Measurements from ENCODE around the gene GIPC2.
A peak's percentile ranks its signal among the peaks of the same experiment; 100 is the strongest.

The GIPC2 gene

GRCh38 chr1:78088015-78088414 is 42.2 kb downstream of the GIPC2 start:
- TF ChIP-seq POU2F2 (IDR thresholded peaks at IDR 0.05; ENCODE audit: low read depth, low read length) (no peak), SPI1 (IDR thresholded peaks at IDR 0.05; ENCODE audit: low read depth, low read length) (peak; percentile 33; the same call in 1 of the 2 replicates)
- no peak for DNase-seq (ENCODE audit: insufficient read length, low spot score)
- peak; percentile 48 for FAIRE-seq

- FAIRE-seq (no peak), DNase-seq (ENCODE audit: insufficient read length, low spot score) (no peak)
- TF ChIP-seq TAF1 (IDR thresholded peaks at IDR 0.05; ENCODE audit: low read depth, low read length) (no peak), POLR2A (IDR thresholded peaks at IDR 0.05; ENCODE audit: low read depth, low read length) (no peak), PAX5 (IDR thresholded peaks at IDR 0.05; ENCODE audit: insufficient read depth, low read length, severe bottlenecking) (no peak), SPI1 (IDR thresholded peaks at IDR 0.05; ENCODE audit: low read depth, low read length) (no peak), POU2F2 (IDR thresholded peaks at IDR 0.05; ENCODE audit: low read depth, low read length) (no peak), POLR2AphosphoS5 (IDR thresholded peaks at IDR 0.05; ENCODE audit: low read depth, low read length) (no peak)
Measured at GRCh38 chr1:78088486-78088885, 42.7 kb downstream of the GIPC2 start.

DNA sequence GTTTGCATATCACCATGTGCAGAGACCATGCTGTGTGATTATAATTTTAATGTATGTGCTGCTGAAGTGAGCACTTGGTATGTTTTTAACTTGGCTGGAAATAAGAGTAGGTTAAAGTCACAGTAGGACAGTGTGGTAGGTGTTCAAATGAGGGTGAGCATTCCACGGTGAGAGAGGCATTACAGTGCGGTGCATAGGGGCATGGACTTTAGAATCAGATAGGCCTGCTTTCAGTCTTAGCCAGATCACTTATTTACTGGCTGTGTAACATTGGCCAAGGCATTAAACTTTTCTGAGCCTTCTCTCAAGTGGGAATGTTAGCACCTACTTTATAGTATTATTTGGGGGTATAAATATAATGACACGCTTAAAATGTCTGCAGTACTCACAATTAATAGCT is 43.2 kb downstream of the GIPC2 start:
- DNase-seq (ENCODE audit: insufficient read length, low spot score), result no peak
- no peak for FAIRE-seq
- TF ChIP-seq POU2F2 (IDR thresholded peaks at IDR 0.05; ENCODE audit: low read depth, low read length) (no peak), PAX5 (IDR thresholded peaks at IDR 0.05; ENCODE audit: insufficient read depth, low read length, severe bottlenecking) (no peak), POLR2A (IDR thresholded peaks at IDR 0.05; ENCODE audit: low read depth, low read length) (no peak), TAF1 (IDR thresholded peaks at IDR 0.05; ENCODE audit: low read depth, low read length) (no peak), POLR2AphosphoS5 (IDR thresholded peaks at IDR 0.05; ENCODE audit: low read depth, low read length) (no peak), SPI1 (IDR thresholded peaks at IDR 0.05; ENCODE audit: low read depth, low read length) (no peak)

DNA sequence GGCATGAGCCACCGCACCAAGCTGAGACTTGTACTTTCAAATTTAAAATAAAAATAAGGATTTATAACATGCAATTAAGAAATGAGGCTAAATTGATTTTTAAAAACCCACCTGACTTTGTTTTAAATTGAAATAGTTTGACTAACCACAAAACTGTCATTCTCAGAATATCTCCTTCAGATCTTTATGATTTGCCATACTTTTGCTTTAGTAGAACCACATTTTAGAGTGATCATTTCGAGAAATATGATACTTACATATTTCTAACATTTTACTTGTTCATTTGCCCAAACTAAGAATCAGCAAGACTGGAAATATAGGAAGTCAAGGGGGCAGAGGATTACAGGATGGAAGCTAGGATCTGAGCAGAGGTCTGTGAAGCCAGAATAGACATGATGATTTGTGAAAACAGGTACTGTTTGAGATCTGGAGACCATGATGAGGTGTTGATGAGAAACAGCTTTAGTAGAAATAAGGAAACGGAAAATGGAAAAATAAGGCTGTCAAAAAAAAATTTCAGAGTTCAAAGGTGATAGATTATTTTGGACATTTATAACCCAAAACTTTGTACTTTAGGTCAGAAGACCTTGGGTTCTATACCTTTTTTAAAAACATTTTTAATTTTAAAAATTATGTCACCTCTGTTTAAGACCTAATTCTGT is 44.8 kb downstream of the GIPC2 start:
- no peak for DNase-seq (ENCODE audit: insufficient read length, low spot score)
- TF ChIP-seq POLR2A (IDR thresholded peaks at IDR 0.05; ENCODE audit: low read depth, low read length), result no peak
- no peak for TF ChIP-seq TAF1 (IDR thresholded peaks at IDR 0.05; ENCODE audit: low read depth, low read length)
- no peak for TF ChIP-seq POLR2AphosphoS5 (IDR thresholded peaks at IDR 0.05; ENCODE audit: low read depth, low read length)
- TF ChIP-seq PAX5 (IDR thresholded peaks at IDR 0.05; ENCODE audit: insufficient read depth, low read length, severe bottlenecking), result no peak
- no peak for TF ChIP-seq SPI1 (IDR thresholded peaks at IDR 0.05; ENCODE audit: low read depth, low read length)
- no peak for TF ChIP-seq POU2F2 (IDR thresholded peaks at IDR 0.05; ENCODE audit: low read depth, low read length)
- FAIRE-seq, result no peak

GRCh38 chr1:78091215-78091813 is 45.5 kb downstream of the GIPC2 start:
- DNase-seq (ENCODE audit: insufficient read length, low spot score) (no peak), FAIRE-seq (no peak)
- no peak for TF ChIP-seq SPI1 (IDR thresholded peaks at IDR 0.05; ENCODE audit: low read depth, low read length)
- TF ChIP-seq TAF1 (IDR thresholded peaks at IDR 0.05; ENCODE audit: low read depth, low read length), result no peak

DNA sequence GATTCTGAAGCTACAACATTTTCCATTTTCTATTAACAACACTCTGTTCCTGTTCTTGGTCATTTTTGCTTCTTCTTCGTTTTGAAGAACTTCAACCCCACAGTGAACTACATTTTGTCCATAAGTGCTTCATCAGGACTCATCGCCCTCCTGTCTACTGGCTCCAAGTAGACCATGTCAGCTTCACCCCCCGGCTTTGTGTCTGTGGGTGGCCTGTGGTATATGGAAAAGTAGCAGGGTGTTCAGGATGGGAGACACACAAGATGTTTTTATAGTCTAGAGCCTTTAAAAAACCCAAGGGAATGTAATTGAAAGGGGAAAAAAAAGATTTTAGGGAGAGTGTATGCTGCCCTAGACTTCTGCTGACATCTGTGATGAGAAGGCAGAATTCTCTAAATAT is 46.1 kb downstream of the GIPC2 start:
- FAIRE-seq (no peak), DNase-seq (ENCODE audit: insufficient read length, low spot score) (no peak)
- TF ChIP-seq SPI1 (IDR thresholded peaks at IDR 0.05; ENCODE audit: low read depth, low read length), result no peak
- no peak for TF ChIP-seq POU2F2 (IDR thresholded peaks at IDR 0.05; ENCODE audit: low read depth, low read length)
- TF ChIP-seq POLR2A (IDR thresholded peaks at IDR 0.05; ENCODE audit: low read depth, low read length), result no peak
- TF ChIP-seq PAX5 (IDR thresholded peaks at IDR 0.05; ENCODE audit: insufficient read depth, low read length, severe bottlenecking), result no peak
- TF ChIP-seq TAF1 (IDR thresholded peaks at IDR 0.05; ENCODE audit: low read depth, low read length), result no peak
- no peak for TF ChIP-seq POLR2AphosphoS5 (IDR thresholded peaks at IDR 0.05; ENCODE audit: low read depth, low read length)

DNA sequence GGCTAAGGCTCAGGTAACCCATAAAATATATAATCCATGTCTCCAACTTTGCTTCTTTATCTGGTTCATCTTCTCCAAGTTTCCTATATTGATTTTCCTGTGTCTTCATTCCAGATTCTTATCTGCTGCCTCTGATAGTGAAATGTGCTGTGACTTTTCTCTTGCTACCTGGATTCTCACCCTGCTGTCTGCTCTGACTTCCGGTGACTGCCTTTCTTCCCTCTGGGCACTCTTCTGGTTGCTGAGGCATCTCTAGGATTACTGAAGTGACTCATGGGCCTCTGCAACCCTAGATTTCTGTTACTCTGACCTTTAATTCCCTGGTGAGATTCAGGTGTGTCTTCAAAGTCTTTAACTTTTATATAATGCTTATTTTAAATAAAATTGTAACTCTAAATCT is 46.9 kb downstream of the GIPC2 start:
- no peak for DNase-seq (ENCODE audit: insufficient read length, low spot score)
- TF ChIP-seq SPI1 (IDR thresholded peaks at IDR 0.05; ENCODE audit: low read depth, low read length) (no peak), TAF1 (IDR thresholded peaks at IDR 0.05; ENCODE audit: low read depth, low read length) (no peak), POU2F2 (IDR thresholded peaks at IDR 0.05; ENCODE audit: low read depth, low read length) (no peak), PAX5 (IDR thresholded peaks at IDR 0.05; ENCODE audit: insufficient read depth, low read length, severe bottlenecking) (no peak), POLR2AphosphoS5 (IDR thresholded peaks at IDR 0.05; ENCODE audit: low read depth, low read length) (no peak), POLR2A (IDR thresholded peaks at IDR 0.05; ENCODE audit: low read depth, low read length) (no peak)
- FAIRE-seq, result no peak

GRCh38 chr1:78093560-78093959 is 47.8 kb downstream of the GIPC2 start:
- TF ChIP-seq PAX5 (IDR thresholded peaks at IDR 0.05; ENCODE audit: insufficient read depth, low read length, severe bottlenecking) (no peak), SPI1 (IDR thresholded peaks at IDR 0.05; ENCODE audit: low read depth, low read length) (no peak), POLR2A (IDR thresholded peaks at IDR 0.05; ENCODE audit: low read depth, low read length) (no peak)
- FAIRE-seq, result no peak
- DNase-seq (ENCODE audit: insufficient read length, low spot score), result no peak

DNA sequence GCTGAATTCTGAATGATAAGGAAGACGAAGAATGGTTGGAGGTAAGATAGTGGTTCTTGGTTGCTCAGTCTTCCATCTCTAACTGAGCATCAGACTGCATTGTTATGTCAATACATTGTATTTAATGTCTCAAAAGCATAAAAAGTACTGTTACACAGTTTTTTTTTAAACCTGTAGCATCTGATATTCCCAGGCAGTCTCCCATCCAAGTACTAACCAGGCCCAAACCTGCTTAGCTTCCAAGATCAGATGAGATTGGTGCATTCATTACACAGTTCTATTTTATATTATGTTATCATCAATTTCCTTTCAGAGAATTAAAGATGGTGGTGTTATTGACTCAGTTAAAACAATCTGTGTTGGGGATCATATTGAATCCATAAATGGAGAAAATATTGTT is 48.9 kb downstream of the GIPC2 start:
- TF ChIP-seq PAX5 (IDR thresholded peaks at IDR 0.05; ENCODE audit: insufficient read depth, low read length, severe bottlenecking) (no peak), POLR2AphosphoS5 (IDR thresholded peaks at IDR 0.05; ENCODE audit: low read depth, low read length) (no peak), POLR2A (IDR thresholded peaks at IDR 0.05; ENCODE audit: low read depth, low read length) (no peak), TAF1 (IDR thresholded peaks at IDR 0.05; ENCODE audit: low read depth, low read length) (no peak), SPI1 (IDR thresholded peaks at IDR 0.05; ENCODE audit: low read depth, low read length) (no peak), POU2F2 (IDR thresholded peaks at IDR 0.05; ENCODE audit: low read depth, low read length) (no peak)
- DNase-seq (ENCODE audit: insufficient read length, low spot score) (no peak), FAIRE-seq (no peak)

- FAIRE-seq (no peak), DNase-seq (ENCODE audit: insufficient read length, low spot score) (no peak)
- TF ChIP-seq PAX5 (IDR thresholded peaks at IDR 0.05; ENCODE audit: insufficient read depth, low read length, severe bottlenecking) (no peak), TAF1 (IDR thresholded peaks at IDR 0.05; ENCODE audit: low read depth, low read length) (no peak), POU2F2 (IDR thresholded peaks at IDR 0.05; ENCODE audit: low read depth, low read length) (no peak), POLR2AphosphoS5 (IDR thresholded peaks at IDR 0.05; ENCODE audit: low read depth, low read length) (no peak), SPI1 (IDR thresholded peaks at IDR 0.05; ENCODE audit: low read depth, low read length) (no peak), POLR2A (IDR thresholded peaks at IDR 0.05; ENCODE audit: low read depth, low read length) (no peak)
Measured at GRCh38 chr1:78095593-78095992, 49.8 kb downstream of the GIPC2 start.

Measured in GM12891 (cell line).